ENCODE data around the gene NOL12.
A peak's percentile ranks its signal among the peaks of the same experiment; 100 is the strongest.

NOL12 gene

GRCh38 chr22:37686002-37686982 is at the start of gene NOL12 (continued):
- TF ChIP-seq ZNF549 (tag by site-specific recombination; IDR thresholded peaks at IDR 0.05) = no peak
- no peak for TF ChIP-seq ZNF626 (tag by site-specific recombination; IDR thresholded peaks at IDR 0.05)
- TF ChIP-seq ZNF473 (tag by site-specific recombination; IDR thresholded peaks at IDR 0.05) = no peak
- TF ChIP-seq ZNF214 (tag by site-specific recombination; IDR thresholded peaks at IDR 0.05; ENCODE audit: borderline replicate concordance) = no peak; the same call in 1 of the 2 replicates
- no peak for TF ChIP-seq ZNF202 (tag by site-specific recombination; IDR thresholded peaks at IDR 0.05; ENCODE audit: borderline replicate concordance)
- TF ChIP-seq ZNF366 (tag by site-specific recombination; conservative IDR thresholded peaks at IDR 0.05) = peak; percentile 51; the same call in 1 of the 2 replicates
- peak; percentile 83 for TF ChIP-seq ZBTB21 (tag by site-specific recombination; IDR thresholded peaks at IDR 0.05)
- TF ChIP-seq GLIS2 (tag by site-specific recombination; IDR thresholded peaks at IDR 0.05) = peak; percentile 97
- TF ChIP-seq ZNF513 (tag by site-specific recombination; IDR thresholded peaks at IDR 0.05) = peak; percentile 58; the same call in 1 of the 2 replicates
- 0 out of 2 replicates have a peak, but pooled peaks have one; percentile 16 for TF ChIP-seq ZNF488 (tag by site-specific recombination; IDR thresholded peaks at IDR 0.05)
- TF ChIP-seq ZNF169 (tag by site-specific recombination; IDR thresholded peaks at IDR 0.05) = no peak; the same call in 1 of the 2 replicates
- TF ChIP-seq ZNF335 (tag by site-specific recombination; conservative IDR thresholded peaks at IDR 0.05) = peak; percentile 93
- TF ChIP-seq ZNF10 (tag by site-specific recombination; IDR thresholded peaks at IDR 0.05) = peak; percentile 43; the same call in 1 of the 2 replicates
- no peak for TF ChIP-seq TCF7L2 (IDR thresholded peaks at IDR 0.05; ENCODE audit: borderline replicate concordance, low read depth, low read length)
- TF ChIP-seq KLF16 (tag by site-specific recombination; IDR thresholded peaks at IDR 0.05) = peak; percentile 100
- TF ChIP-seq ZNF121 (tag by site-specific recombination; IDR thresholded peaks at IDR 0.05) = peak; percentile 97
- TF ChIP-seq ZNF341 (tag by site-specific recombination; IDR thresholded peaks at IDR 0.05; ENCODE audit: low read depth) = peak; percentile 87
- 0 out of 2 replicates have a peak, but pooled peaks have one; percentile 65 for TF ChIP-seq ZSCAN16 (tag by site-specific recombination; IDR thresholded peaks at IDR 0.05)
- TF ChIP-seq WT1 (tag by site-specific recombination; IDR thresholded peaks at IDR 0.05) = peak; percentile 69
- peak; percentile 88; the same call in 1 of the 2 replicates for TF ChIP-seq ZNF76 (tag by site-specific recombination; IDR thresholded peaks at IDR 0.05; ENCODE audit: borderline replicate concordance, low read depth)
- no peak for TF ChIP-seq ZNF707 (tag by site-specific recombination; IDR thresholded peaks at IDR 0.05)
- TF ChIP-seq ELK4 (IDR thresholded peaks at IDR 0.05; ENCODE audit: borderline replicate concordance, low read depth, low read length) = 0 out of 2 replicates have a peak, but pooled peaks have one; percentile 83
- no peak for TF ChIP-seq ZNF292 (tag by site-specific recombination; IDR thresholded peaks at IDR 0.05; ENCODE audit: borderline replicate concordance, low read depth)
- no peak for TF ChIP-seq ZNF302 (tag by site-specific recombination; IDR thresholded peaks at IDR 0.05; ENCODE audit: low read depth)
- no peak for TF ChIP-seq ZNF155 (tag by site-specific recombination; IDR thresholded peaks at IDR 0.05)
- TF ChIP-seq HOXA7 (CRISPR knock-in tag; IDR thresholded peaks at IDR 0.05; ENCODE audit: borderline replicate concordance) = no peak
- no peak for TF ChIP-seq MZF1 (tag by site-specific recombination; IDR thresholded peaks at IDR 0.05; ENCODE audit: borderline replicate concordance)
- TF ChIP-seq ZNF558 (tag by site-specific recombination; IDR thresholded peaks at IDR 0.05) = peak; percentile 68
- TF ChIP-seq ZNF48 (tag by site-specific recombination; IDR thresholded peaks at IDR 0.05) = no peak
- no peak for TF ChIP-seq ZNF776 (tag by site-specific recombination; IDR thresholded peaks at IDR 0.05; ENCODE audit: borderline replicate concordance)
- peak; percentile 22; the same call in 1 of the 2 replicates for TF ChIP-seq ATF2 (tag by site-specific recombination; IDR thresholded peaks at IDR 0.05; ENCODE audit: low read depth)
- peak; percentile 90 for TF ChIP-seq KLF10 (tag by site-specific recombination; IDR thresholded peaks at IDR 0.05)
